ENCODE results near the gene MICU2.

The MICU2 gene, protein sequence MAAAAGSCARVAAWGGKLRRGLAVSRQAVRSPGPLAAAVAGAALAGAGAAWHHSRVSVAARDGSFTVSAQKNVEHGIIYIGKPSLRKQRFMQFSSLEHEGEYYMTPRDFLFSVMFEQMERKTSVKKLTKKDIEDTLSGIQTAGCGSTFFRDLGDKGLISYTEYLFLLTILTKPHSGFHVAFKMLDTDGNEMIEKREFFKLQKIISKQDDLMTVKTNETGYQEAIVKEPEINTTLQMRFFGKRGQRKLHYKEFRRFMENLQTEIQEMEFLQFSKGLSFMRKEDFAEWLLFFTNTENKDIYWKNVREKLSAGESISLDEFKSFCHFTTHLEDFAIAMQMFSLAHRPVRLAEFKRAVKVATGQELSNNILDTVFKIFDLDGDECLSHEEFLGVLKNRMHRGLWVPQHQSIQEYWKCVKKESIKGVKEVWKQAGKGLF

DNA sequence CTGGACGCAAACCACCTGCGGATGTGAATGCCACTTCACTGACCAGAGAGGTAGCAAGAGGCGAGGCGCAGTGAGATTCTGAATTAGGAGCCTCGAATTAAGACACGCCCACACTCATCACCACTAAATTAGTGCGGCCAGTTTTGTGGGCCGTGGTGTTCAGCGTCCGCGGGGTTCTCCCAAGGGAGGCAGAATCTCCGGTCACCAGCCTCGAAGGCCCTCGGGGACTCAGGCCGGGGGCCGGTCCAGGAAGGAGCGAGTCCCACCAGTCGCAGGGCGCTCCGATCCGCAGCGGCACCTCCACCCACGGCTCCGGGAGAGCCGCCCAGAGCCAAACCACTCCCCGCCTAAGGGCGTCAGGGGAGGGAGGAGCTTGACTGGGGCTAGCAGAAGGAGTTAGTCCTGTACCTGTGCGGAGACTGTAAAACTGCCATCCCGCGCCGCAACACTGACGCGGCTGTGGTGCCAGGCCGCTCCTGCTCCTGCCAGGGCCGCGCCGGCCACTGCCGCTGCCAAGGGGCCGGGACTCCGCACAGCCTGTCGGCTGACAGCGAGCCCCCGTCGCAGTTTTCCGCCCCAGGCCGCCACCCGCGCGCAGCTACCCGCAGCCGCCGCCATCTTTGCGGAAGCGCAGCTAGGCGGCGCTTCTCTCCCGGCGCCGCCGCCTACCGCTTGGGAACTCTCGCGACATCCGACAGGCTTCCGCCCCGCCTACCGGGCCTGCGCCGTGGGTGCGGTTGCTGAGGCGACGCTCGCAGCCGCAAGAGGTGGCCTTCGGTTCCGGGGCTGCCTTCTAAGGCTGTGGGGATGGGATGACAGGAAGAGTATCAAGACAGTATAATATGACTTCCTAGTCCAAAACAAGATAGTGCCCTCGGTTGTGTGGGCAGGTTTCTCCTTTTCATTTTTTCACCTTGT, at the start of gene MICU2:
Gene MICU2, minus strand, starts transcription at position 640 of the 918 bp plus-strand sequence. Its CDS starts 22 bp downstream, at position 618.
- DNase-seq (ENCODE audit: low read depth in 1 of 2, low spot score in 1 of 2) = peak; percentile 84 to 92

DNA sequence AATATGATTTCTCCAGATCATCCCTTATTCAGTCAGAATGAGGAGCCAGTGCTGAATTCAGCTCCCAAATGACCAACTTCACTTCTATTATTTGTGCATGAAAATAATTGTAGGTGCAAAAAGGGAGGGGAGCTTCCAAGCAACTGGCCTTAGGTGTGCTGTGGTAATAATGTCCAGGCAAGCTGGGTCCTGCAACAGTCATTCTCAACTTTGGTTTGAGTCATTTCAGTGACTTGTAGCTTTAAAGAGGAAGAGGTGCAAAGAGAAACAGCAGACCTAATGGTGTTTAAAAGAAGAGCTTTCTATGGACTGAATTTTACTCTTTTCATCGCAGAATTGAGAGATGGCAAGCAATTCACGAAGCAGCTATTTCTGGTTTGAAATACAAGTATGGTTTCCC, 37.7 kb upstream of the MICU2 start:
- no peak for DNase-seq (ENCODE audit: low read depth in 1 of 2, low spot score in 1 of 2)

DNA sequence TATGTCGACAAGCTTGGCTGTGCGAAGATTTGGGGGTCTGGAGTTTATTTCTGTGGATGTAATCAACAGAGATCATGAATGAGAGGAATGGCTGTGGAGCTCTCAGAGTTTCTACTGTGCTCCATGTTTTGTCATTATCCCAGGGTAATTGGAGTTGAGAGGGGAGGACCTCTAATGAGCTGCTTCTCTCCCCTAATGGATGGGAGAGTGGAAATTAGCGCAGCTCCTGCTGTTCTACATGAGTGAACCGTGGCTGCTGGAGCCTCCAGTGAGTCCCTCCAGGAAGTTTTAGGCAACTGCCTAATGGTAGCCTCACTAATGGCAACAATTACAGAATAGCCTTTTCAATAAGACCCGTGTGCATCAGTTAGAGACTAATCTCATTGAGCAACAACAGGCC, 35.6 kb upstream of the MICU2 start:
- DNase-seq (ENCODE audit: low read depth in 1 of 2, low spot score in 1 of 2) = no peak

DNA sequence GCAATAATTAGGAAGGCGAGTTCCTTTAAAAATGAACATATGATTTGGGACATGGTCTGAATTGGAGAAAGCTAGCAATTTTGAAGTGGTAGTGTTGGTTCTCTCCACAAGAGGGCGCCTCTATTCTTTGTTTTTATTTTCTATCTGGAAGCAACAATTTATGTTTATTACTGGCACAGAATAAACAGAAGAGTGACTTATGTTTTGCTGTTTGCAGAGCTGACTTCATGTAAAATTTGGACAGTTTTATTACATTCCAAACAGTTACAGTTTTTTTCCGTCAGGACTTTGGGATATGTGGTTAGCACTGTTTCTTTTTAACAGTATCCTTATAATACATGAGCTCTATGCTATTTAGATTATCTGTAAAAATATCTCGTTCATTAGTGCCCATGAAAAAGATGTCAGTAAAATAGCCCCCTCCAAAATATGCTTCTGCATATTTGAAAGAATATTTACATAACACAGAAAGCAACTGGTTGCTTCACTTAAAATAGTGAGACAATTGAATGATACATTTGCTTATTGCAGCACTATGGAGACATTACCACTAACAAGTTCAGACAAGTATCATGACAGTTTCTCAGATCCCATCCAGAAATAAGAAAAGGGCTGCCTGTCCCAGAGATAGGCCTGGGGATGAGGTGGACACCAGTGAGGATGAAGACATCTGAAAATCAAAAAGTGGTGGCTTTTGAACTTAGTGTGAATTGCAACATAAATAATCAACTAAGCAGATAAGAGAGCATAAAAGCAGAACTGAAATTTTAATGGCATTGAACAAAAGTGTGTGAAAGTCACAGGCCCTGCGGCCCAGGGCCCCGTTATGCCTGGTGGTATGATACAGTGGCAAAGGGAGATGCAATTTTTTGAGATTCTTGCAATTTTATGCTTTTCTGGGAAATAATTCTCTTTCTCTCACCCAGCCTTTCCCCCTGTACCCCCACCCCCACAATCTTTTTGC, 34.6 kb upstream of the MICU2 start:
- DNase-seq (ENCODE audit: low read depth in 1 of 2, low spot score in 1 of 2) = no peak

DNA sequence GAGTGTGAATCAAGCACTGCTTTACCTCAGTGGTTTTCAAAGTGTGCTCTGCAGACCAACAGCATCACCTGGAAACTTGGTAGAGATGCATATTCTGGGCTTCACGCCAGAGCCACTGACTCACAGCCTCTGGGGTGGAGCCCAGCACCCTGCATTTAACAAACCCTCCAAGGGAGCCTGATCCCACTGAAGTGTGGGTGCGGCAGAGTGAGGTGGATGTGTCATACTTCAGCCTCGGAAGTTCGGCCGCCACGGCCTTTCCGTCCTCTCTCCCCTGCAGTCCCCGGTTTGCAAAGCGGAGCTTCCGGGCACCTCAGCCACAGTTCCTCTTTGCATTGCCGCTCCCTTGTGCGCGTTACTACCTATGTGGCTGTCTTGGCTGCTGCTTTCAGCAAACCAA, 33.3 kb upstream of the MICU2 start:
- no peak for DNase-seq (ENCODE audit: low read depth in 1 of 2, low spot score in 1 of 2)

DNA sequence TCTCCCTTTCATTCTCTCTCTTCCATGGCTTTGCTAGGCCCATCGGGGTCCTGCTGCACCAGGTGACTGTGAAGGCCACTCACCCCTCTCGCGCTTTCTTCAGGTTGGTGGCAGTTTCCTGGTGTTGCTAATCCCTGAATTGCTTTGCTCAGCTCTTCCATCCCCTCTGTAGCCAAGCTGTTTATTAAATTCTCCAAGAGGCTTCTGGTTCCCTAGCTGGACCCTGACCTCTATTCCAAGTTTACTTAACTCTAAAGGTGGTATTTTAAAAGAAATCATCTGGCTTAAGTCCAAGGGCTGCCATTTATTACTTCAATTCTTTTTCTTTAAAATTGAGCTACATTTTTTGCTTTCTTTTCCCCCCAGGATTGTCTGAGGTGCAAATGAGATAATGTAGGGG, 32.7 kb upstream of the MICU2 start:
- DNase-seq (ENCODE audit: low read depth in 1 of 2, low spot score in 1 of 2) = no peak

DNA sequence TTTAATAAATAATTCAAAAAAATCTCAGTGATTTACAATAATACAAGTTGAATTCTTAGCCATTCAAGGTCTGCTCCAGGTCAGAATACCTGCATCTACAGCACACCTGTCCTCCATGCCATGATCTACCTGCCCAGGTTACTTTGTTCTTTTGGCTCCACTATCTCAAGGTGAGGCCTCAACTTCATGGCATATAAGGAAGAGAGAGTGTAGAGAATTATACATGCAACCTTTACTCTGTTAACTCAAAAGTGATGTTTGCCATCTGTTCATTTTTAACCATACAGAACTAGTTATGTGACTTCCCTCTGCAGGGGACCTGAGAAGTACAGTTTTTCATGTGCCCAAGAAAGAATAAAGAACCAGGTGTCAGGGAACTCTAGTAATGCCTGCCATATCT, 28.2 kb upstream of the MICU2 start:
- DNase-seq (ENCODE audit: low read depth in 1 of 2, low spot score in 1 of 2) = no peak

DNA sequence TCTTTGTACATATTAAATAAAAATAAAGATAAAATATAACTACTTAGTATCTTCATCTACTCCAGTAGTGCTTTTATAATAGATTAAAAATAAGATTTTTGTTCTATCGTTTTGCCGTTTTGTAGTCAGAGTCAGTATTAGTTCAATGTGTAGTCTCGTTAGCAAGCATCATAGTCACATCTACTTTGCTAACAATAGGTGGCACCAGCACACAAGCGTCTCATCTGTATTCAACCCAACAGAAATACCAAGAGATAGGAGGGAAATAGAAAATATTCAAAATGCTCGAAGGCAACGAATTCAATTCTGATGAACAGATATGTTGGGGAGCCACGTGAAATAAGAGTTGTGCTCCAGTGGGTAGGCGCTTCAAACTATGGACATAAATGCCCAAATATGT, 21.4 kb upstream of the MICU2 start:
- no peak for DNase-seq (ENCODE audit: low read depth in 1 of 2, low spot score in 1 of 2)

DNA sequence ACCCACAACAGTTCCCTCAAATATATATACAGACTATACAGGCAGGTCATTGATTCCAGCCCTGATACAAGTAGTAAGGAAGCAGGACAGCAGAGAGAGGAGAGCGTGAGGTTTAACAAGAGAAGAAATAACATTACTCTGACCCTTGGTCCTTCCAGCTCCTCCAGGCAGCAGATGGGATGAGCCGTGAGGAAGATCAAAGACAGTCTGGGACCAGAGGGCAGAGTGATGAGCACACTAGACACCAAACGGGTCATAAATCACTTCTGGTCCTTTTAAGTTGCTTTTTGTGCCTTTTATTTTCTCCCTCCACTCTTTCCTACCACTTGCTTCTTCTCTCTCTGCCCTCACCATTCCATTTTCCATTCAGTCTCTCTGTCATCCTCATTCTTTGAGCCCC, 16.9 kb upstream of the MICU2 start:
- no peak for DNase-seq (ENCODE audit: low read depth in 1 of 2, low spot score in 1 of 2)

DNA sequence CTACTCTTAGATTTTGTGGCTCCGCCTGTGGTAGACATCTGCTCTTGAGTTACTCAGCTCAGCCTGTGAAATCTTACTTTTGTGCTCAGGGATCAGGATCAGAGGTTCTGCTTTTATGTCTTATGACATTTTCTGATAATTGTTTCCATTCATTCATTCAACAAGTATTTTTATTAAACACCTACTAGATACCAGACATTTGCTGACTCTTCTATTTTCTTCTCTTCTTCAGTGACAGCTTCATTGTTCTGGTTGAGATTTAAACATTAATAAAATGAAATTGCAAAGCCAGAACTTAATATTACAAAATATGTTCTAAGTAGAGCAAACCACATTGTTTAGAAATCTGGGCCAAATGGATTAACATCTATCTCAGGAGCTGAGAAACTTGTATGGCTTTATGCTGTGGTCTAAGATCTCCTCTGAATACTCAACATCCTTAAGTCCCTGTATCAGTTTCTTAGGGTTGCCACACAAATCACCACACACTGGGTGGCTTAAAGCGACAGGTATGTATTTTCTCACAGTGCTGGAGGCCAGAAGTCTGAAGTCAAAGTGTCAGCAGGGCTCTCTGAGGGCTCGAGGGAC, 15.8 kb upstream of the MICU2 start:
- no peak for DNase-seq (ENCODE audit: low read depth in 1 of 2, low spot score in 1 of 2)

DNA sequence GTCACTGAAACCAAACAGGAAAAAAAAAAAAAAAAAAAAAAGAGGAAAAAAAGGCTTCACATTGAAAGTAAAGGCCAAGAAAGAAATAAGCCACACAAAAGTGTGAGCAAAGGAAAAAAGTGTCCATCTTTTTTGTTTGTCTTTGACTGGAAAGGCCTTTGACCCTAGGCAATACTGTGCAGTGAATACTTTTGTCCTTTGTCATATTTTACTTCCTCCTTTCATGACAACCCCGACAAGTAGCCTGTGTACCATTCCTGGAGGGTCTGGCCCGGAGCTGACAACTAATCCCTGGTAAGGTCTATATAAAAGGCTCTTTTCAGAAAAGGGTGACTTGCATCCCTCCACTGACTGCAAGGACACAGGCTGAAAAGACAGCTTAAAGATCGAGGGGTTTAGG, 12.9 kb upstream of the MICU2 start:
- no peak for DNase-seq (ENCODE audit: low read depth in 1 of 2, low spot score in 1 of 2)

DNA sequence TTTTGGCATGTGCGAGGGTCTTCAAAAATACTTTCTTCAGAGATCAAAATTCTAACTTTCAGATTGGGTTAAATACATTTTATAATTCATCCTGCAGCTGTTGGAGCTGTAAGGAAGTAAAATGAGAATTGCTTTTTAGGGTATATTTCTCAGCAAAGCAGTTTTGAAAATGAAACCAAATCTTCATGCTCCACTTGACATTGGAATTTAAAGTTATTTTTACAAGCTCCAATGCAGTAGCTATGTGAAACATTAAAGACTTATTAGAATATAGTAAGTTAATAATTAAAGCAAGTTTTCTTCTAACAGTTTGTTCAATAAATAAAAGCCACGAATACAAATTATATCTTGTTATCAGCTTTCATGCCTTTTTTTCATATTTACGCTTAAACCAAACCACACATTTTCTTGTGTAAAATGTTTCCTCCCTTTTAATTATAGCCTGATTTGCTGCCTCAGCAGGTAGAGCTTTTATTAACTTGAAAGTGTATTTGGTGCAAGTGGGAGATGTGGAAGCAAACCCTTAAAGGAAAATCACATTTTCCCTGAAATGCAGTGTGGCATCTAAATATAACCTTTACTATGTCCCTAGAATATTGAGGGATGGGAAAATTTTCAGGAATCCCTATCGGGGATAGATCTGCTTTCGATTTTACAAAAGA, 12.4 kb upstream of the MICU2 start:
- DNase-seq (ENCODE audit: low read depth in 1 of 2, low spot score in 1 of 2) = no peak

DNA sequence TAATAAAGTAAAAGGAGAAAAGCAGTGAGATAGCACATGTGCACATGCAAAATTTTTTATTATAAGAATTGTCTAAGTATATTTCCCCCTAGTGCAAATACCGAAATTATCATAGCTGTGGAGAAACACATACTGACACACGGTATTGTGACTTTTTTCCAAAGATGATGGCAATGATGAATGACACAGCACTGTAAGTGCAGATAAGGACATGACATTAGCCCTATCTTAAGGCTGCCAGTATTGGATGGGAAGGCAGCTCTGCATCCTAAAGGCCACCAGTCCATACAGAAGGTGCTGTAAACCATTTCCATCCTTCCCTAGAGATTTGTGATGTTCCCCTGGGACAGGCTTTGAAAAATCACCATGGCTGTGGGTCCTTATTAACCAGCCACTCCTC, 11.5 kb upstream of the MICU2 start:
- no peak for DNase-seq (ENCODE audit: low read depth in 1 of 2, low spot score in 1 of 2)

DNA sequence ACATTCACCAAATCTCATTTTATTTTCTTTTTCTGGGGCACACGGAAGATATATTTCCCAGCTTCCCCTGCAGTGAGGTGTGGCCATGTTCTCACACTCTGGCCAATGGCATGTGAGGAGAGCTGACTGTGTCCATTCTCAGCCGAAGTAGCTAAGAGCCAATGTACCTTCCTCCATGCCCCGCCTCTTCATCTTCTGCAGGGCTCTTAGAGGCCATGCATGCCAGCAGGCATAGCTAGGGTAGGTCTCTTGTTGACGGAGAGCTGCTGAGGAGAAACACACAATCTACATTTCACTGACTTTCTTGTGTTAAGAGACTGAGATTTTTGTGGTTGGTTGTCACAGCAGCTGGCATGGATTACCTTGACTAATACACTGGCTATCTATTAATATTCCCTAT, 9.8 kb upstream of the MICU2 start:
- no peak for DNase-seq (ENCODE audit: low read depth in 1 of 2, low spot score in 1 of 2)

DNA sequence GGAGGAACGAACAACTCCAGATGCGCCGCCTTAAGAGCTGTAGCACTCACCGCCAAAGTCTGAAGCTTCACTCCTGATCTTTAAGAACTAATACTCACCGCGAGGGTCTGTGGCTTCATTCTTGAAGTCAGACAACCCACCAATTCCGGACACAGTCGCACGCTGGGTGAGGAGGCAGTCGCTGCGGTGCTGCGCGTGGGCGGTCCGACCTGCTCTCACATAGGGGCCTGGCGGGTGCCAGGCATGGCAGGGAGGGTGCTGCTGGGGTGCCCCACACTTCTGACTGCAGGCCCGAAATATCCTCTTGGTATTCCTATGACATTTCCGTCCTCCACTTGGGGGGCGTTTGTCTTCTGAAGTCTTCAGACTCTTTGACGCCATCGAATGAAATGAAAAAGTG, 7.4 kb upstream of the MICU2 start:
- DNase-seq (ENCODE audit: low read depth in 1 of 2, low spot score in 1 of 2) = no peak

DNA sequence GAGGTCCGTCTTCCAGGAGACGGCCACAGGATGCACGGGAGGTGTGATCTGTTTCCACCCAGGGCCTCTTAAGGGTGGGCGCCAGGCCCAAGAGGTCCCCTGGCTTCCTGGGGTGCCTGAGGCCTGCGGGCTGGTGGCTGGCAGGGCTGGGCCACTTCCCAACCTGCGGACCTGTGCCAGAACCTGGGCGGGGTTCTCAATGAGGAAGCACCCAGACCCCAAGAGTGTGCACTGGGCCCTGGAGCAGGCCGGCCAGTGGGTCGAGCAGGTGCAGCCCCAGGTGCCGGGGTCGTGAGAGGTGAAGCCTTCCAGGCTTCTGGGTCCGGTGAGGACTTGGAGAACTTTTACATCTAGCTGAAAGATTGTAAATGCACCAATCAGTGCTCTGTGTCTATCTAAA, 6.7 kb upstream of the MICU2 start:
- DNase-seq (ENCODE audit: low read depth in 1 of 2, low spot score in 1 of 2) = no peak

DNA sequence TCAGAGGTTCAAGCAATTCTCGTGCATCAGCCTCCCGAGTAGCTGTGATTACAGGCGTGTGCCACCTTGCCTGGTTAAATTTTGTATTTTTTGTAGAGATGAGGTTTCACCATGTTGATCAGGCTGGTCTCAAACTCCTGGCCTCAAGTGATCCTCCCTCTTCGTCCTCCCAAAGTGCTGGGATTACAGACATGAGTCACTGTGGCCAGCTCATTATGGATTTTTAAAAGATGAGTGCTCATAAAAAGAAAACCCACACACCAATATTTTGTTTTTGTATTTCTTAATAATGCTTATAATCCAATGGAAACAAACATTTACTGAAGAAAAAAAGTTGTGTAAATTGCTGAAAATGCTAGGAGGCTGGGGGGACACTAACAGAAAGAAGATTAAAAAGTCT, 5.0 kb upstream of the MICU2 start:
- DNase-seq (ENCODE audit: low read depth in 1 of 2, low spot score in 1 of 2) = no peak

DNA sequence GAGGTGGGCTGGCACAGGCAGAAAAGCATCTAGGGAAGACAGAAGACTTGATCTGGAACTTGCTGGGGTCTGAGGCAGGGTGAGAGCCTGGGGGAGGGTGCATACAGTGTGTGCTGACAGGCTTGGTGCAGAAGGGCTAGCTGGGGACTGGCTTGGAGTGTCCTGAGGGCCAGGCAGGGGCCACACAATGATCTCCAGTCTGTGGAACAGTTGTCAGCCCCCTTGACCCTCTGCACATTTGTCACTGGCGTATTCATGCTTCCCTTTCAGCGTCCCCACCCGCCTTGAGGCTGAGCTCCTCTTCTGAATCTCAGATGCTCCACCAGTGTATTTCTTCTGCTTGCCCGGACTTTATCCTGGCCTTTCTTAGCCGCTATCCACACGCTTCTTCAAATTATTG, 2.8 kb upstream of the MICU2 start:
- DNase-seq (ENCODE audit: low read depth in 1 of 2, low spot score in 1 of 2) = no peak

DNA sequence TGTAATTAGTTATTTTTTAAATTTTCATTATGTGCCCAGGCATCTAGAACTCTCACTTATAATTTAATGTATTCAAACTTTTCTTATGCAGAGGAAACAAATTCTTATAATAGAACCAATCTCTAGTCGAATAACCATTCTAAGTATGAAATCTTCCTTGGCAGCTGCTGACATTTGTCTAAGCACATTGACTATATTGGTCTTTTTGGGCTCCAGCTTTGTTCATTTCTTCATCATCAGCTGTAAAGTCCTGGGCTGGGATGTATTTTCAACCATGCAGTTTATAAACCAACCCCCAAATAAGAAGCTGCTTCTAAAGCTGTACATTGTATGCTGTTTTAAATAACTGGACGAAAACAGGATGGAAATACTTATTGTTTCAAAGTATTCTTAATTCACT, 2.3 kb upstream of the MICU2 start:
- DNase-seq (ENCODE audit: low read depth in 1 of 2, low spot score in 1 of 2) = no peak

DNA sequence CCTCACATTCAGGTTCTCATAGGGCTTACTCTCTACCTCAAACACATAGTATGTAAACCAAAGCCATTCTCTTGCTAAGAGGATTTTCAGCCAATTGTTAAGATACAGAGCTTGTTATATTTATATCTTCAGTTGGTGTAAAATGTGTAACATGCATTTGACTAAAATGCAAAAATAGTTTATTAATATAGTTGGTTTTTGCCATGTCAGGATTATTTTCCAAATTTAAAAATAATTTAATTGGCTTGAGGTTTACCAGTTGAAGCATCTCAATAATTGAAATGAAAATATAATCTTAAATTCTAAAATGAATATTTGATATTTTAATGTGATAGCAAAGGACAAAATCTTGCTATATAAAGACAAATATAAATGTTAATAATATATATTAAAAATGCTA, 7.2 kb downstream of the MICU2 start:
- no peak for DNase-seq (ENCODE audit: low read depth in 1 of 2, low spot score in 1 of 2)

DNA sequence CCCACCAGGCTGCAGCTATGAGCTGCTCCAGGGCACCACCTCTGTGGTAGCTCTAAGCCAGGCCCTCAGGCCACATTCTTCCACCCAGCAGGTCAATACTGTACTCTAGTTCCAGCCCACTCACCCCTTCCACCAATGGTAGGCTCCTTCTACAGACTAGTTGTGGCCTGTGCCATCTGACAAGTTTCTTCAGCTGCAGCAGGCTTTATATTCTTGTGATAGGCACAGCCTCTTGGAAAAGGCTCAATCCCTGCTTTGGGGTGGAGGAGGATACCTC, 8.5 kb downstream of the MICU2 start:
- no peak for DNase-seq (ENCODE audit: low read depth in 1 of 2, low spot score in 1 of 2)
